KG1 (cell line): ENCODE results near the gene CYB5R3.
"Not testable (repeated sequence)": the region's sequence is repeated elsewhere in the genome, so short reads cannot be mapped to it uniquely, and the experiment has no call there.

Experiments used
- DNase-seq: peaks from one replicate; lab custom pipeline; 2025; lab: John Stamatoyannopoulos, UW

Gene CYB5R3

GRCh38 chr22:42596863-42597530, 52.2 kb downstream of the CYB5R3 start:
- no peak for DNase-seq

DNA sequence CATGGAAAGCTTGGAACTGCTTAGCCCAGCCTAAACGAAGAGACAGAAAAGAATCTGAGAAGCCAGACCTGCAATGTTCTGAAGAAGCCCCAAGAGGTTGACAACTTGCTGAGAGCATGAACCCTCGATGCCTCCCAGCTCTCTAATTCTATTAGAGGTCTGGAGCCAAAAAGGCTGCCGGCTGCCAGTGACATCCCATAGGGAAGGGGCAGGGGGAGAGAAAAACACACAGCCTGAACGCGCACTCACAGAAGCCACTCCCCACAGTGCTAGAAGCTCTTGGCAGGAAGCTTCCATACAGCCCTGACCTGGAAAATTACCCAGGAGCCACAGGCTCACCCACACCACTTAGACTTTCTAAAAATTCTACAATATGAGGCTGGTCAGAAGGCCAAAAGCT, 52.9 kb downstream of the CYB5R3 start:
- no peak for DNase-seq

DNA sequence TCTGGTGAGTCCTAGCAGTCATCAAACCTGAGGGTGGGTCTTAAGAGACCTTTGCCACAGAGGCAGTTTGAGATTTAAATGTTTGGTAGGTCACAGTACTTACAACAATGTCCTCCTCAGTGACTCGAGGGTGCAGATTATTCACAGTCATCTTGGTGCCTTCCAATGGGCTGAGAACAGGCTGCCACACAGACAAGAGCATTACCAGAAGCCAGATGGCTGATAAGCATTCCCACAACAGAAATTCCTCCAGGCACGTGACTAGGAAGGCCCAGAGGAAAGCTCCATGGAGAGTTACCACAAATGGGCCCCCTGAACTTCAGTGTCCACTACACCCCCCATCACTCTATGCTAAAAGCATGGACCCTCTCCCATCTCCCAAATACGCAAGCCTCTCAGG, 53.8 kb downstream of the CYB5R3 start:
- DNase-seq, result no peak

DNA sequence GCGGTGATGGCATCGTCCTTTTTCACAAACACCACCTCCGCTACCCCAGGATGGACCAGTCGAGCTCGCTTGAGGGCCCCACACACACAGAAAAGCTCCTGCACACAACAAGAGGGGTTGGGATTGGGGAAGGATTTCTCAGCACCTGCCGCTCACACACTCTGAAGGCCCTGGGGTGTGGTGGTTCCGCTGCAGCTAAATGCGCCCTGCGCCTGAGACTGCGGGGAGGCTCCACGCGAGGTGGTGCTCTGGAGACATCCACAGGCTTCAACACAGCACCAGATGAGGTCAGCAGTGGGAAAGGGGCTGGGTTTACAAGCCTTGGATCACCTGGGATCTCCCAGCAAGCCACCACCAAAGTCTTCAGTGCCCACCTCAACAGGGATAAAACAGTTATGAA, 57.2 kb downstream of the CYB5R3 start:
- DNase-seq, result no peak

DNA sequence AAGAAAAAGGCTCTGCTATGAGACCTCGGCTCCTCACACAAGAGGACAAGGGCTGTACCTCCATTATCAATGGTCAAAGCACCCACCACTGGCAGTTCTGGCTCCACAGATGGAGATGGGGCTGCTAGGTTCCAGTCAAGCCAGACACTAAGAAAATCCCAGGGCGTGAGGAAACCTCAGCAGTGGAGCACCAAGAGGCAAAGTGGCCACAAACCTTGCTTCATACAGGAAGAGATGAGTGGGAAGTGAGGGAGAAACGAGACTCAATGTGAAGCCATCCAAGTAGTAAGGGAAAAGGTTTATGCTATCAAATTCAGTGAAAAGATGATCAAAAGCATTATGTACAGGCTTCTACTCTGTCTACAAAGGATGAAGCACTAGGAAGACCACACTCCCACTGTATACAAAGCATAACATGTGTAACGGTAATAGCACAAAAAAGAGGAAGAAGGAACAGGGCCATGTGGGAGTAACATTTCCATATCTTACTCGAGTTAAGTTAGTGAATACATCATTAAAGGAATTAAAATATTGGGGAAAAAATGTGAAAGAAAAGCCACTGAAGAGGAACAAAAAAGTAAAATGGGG, 61.5 kb downstream of the CYB5R3 start:
- DNase-seq, result no peak

GRCh38 chr22:42586381-42586780, 62.8 kb downstream of the CYB5R3 start:
- DNase-seq, result no peak

DNA sequence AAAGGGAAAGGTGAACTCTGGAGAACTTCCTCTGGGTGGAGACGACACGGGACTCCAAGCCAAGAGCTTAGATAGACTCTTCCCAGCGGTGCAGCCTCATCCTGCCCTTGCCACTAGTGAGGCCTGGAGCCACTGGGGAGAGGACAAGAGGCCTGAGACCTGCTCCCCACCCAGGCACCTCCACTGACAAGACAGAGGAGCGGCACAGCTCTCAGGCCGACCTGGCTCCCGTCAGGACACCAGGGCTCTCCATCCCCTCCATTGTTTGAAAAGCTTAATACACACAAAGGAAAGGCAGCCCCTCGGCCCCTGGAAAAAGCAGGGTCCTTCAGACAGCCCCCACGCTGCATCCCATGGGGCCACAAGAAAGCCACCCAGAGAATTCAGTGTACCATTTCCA, 64.1 kb downstream of the CYB5R3 start:
- DNase-seq, result no peak

- DNase-seq, result no peak
Observed at GRCh38 chr22:42584364-42584940, 64.7 kb downstream of the CYB5R3 start.

DNA sequence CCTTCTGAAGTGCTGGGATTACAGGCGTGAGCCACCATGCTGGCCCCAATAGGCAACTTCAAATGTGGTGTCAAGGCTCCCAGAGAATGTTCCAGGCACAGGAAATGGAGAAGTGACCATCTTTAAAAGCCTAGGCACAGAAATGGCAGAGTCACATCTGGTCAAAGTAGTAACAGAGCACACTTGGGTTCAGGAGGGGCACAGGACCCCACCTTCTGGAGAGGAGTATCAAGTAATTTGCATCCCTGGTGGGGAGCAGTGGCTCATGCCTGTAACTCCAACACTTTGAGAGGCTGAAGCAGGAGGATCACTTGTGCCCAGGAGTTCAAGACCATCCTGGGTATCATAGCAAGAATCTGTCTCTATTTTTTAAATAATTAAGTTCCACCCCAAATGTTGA, 66.2 kb downstream of the CYB5R3 start:
- DNase-seq, result no peak

GRCh38 chr22:42581762-42582716, 67.2 kb downstream of the CYB5R3 start:
- peak; percentile 72 for DNase-seq

DNA sequence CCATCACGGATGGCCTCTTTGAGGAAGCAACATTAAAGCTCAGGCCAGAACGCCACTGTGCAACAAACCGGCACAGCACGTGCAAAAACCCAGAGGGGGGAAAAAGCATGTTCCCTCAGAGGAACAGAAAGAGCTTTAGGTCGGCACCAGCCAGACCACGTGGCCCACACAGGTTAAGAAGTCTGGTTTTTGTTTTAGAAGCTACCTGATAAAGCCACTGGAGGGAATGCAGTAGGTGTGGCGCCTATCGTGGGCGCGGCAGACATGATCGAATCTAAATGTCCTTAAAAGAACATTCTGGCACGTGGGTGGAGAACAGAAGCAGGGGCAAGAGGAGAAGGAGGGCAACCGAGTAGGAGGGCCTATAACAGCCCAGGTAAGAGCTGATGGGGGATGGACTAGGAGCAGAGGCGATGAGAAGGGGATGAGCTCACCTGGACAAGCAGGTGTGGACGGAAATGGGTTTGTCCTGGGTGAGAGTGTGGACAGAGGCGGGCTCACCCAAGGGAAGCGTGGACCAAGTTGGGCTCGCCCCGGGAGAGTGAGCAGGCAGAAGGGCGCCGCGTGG, 67.9 kb downstream of the CYB5R3 start:
- not testable (repeated sequence) for DNase-seq

GRCh38 chr22:42580040-42580439, 69.2 kb downstream of the CYB5R3 start:
- DNase-seq, result not testable (repeated sequence)

- DNase-seq, result no peak
Observed at GRCh38 chr22:42577623-42578240, 71.5 kb downstream of the CYB5R3 start.

- not testable (repeated sequence) for DNase-seq
Observed at GRCh38 chr22:42577141-42577540, 72.1 kb downstream of the CYB5R3 start.

GRCh38 chr22:42575996-42576574, 73.1 kb downstream of the CYB5R3 start:
- DNase-seq, result not testable (repeated sequence)

DNA sequence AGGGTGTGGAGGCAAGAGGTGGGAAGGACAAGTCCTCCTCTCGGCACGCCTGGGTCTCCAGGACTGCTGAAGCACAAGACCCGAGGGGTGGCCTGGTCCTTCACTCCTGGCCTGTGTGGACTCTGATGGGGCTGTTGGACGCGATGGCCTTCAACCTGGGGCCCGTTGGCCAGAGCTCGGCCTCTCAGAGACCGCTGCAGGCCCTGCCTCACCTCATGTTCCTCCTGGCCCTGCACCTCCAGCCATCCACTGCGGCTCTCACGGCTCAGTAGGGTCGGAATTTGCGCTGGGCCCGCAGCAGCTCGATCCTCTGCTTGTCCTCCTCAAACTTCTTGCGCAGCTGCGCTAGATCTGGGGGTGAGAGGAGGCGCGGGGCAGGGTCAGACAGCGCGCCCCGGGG, 74.7 kb downstream of the CYB5R3 start:
- not testable (repeated sequence) for DNase-seq

DNA sequence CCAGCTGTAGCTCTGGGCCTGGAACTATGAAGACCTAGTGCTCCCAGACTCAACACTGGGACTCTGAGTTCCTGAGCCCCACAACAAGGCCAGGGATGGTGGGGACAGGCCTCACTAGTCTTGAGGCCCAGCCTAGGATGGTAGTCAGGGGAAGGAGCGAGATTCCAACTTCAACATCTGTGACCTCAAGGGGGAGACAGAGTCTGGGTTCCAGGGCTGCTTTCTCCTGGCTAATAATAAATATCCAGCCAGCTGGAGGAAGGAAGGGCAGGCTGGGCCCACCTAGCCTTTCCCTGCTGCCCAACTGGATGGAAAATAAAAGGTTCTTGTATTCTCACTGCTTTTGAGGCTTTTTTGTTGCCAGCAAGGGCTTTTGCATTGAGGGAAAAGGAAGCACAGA, 75.1 kb downstream of the CYB5R3 start:
- DNase-seq, result not testable (repeated sequence)

DNA sequence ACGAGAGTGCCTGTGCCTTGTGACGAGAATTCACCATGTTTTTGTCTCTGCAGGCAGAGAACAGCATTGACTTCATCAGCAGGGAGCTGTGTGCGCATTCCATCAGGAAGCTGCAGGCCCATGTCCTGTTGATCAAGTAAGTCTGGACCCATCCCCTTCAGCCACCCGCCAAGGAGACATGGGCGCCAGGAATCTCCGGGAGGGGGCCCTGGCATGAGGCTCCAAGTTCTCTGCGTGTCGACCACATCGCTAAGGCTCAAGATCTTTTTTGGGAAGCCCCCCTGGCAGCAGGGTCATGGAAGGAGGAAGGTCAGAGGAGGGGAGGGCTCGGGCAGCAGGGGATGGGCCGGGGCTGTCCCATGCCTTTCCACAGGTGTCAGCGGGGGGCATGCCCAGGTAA, 78.1 kb downstream of the CYB5R3 start:
- DNase-seq, result not testable (repeated sequence)

- DNase-seq, result not testable (repeated sequence)
Observed at GRCh38 chr22:42570580-42570979, 78.6 kb downstream of the CYB5R3 start.

DNA sequence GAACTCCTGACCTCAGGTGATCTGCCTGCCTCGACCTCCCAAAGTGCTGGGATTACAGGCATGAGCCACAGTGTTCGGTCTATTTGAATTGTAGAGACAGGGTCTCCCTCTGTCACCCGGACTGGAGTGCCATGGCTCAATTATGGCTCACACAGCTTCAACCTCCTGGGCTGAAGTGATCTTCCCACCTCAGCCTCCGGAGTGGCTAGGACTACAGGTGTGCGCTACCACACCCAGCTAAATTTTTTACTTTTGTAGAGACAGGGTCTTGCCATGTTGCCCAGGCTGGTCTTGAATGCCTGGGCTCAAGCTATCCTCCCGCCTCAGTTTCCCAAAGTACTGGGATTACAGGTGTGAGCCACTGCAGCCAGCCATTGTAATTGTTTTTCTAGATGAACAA, 81.2 kb downstream of the CYB5R3 start:
- DNase-seq, result not testable (repeated sequence)
